NCI-H460 (cell line): ENCODE data around the gene COL5A3. TPM values are rescaled to one million over a fixed set of nuclear protein-coding genes. Genes with fewer than 3 reads are reported as not detected.
A peak's percentile ranks its signal among the peaks of the same experiment; 100 is the strongest.
"Not testable (repeated sequence)": the region's sequence is repeated elsewhere in the genome, so short reads cannot be mapped to it uniquely, and the experiment has no call there.

Experiments
- DNase-seq: peaks from one replicate; pipeline ENCODE4 v3.0.0-alpha.2; 2016; ENCODE audit warnings: low read depth; ENCODE audit errors: extremely low read depth
- total RNA-seq: library from RNA; depleted of rRNA; stranded (reverse); fragments of >200 nt; shearing (Covaris generic); gene quantifications from 2 replicates; pipeline ENCODE4 v1.2.3, GENCODE V29; 2014

Gene COL5A3
- total RNA-seq, 1 experiment from 2014 or later: 0.12 TPM

DNA sequence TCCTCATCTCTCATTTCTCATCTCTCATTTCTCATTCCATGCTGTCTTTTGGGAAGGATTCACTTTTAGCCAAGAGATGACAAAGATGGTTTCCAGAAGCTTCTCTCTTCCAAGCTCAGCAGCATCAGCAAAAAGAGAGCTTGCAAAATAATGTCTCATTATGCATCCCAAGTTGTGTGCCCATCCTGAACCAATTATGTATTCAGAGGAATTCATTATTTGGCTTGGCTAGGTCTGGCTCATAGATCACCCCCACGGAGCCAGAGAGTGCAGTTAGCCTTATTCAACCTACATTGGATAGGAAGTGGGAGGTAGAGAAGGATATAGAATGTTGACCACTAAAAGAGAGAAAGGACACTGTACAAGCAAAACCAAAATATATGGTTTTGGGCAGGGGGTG, 68.6 kb downstream of the COL5A3 start:
- DNase-seq: no peak

DNA sequence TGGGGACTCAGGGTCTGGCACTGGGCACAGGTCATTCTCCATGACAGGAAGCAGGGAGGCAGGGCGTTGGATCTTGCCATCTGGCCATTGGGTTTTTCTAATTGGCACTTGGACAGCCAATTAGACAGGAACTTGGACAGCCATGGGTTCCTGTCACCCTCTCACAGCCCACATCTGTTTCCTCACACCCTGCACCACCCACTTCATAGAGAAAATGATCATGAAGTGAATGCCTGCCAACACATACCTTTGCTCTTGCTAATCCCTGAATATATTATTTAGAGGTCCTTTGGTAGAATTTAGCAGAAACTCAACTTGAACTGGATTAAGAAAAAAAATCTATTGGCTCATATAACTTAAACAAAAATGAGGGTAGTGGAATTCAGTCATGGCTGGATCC, 69.1 kb downstream of the COL5A3 start:
- no peak for DNase-seq

DNA sequence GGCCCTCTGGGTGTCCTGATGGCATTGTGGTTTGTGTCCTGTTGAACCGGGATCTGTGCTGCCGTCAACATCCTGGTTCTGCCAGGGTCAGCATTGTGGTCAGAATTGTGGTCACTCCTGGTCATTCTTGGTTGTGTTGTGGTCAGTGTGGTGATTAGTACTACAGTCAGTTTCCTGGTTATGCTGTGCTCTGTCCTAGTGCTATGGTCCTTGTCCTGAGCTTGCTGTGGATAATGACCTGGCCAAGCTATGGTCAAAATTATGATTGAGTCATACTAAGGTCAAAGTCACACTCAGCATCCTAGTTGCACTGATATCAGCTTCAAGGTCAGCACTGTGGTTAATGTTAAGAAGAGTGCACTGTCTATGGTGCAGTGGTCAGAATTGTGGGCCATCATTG, 69.5 kb downstream of the COL5A3 start:
- DNase-seq: no peak

DNA sequence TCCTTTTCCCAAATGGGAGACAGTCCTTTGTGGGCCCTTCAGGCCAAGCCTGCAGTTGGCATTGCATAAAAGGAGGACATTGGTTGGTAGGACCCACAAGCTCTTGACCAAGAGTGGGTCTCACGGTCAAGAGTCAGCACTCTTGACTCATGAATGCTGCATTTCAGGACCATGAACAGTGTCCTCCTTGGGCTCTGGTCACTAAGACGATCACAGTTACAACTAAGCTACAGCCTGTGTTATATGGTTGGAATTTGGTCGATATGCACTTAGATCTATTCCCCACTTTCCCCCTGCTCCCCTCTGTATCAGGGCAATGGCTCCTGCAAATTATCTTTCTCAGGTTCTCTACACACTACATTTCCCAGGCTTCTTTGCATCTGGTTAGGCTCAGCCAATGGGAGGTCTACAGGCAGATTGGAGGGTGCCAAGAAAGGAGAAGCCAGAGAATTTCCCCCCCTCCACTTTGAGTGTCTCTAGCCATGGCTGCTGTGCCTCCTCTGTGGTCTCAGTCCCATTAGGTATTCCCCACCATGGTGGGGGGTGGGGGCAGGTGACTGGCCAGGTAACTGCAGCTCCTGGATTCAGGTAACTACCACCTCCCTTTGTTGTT, 70.9 kb downstream of the COL5A3 start:
- no peak for DNase-seq

DNA sequence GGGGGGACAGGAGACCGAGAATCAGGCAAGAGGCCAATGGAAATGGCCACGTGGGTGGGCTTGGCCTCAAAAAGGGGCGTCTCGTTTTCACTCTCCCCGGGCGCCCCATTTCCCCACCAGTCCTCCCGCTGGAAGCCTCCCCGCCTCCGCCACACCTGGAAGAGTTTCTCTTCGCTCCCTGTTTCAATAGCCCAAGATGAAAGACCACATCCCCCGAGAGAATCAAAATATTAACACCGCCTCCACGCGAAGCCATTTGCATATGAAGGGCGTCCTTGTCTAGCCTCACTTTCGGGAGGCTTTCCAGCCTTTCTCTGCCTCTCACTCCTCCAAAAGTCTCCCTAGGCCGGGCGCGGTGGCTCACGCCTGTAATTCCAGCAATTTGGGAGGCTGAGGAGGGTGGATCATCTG, 73.3 kb downstream of the COL5A3 start:
- no peak for DNase-seq

DNA sequence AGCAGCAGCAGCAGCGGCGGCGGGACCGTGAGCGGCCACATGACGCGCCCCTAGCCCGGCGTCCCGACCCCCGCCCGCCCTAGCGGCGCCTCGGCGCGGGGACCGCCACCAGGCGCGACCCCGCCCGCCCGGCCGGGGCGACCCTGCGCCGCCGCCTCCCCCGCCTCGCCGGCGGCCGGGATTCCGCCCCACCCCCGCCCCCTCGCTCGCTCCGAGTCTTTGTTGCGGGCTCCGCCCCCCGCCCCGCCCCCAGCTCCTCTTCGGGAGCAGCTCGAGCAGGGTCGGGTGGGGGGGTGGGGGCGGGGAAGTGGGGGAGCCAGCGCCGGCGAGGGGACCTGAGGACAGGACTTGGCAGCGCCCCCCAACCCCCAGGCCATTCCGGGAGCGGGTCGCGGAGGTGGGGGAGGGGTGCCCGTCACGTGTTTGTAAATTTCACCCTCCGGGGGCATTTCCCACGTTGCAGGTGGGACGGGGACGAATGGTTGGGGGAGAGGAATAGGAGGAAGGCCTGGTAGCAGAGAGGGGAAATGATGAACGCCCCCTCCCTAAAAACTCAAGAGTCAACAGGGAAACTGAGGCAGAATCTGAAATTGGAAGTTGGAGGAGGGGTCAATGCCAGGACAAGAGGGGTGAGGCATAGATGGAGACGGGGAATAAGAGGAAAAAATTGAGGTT, 73.8 kb downstream of the COL5A3 start, which contains the start of gene OLFM2:
Gene OLFM2 (minus strand): TSS at position 190 of the 675 bp plus-strand sequence. CDS start 149 bp downstream, at position 41.
- DNase-seq: no peak

DNA sequence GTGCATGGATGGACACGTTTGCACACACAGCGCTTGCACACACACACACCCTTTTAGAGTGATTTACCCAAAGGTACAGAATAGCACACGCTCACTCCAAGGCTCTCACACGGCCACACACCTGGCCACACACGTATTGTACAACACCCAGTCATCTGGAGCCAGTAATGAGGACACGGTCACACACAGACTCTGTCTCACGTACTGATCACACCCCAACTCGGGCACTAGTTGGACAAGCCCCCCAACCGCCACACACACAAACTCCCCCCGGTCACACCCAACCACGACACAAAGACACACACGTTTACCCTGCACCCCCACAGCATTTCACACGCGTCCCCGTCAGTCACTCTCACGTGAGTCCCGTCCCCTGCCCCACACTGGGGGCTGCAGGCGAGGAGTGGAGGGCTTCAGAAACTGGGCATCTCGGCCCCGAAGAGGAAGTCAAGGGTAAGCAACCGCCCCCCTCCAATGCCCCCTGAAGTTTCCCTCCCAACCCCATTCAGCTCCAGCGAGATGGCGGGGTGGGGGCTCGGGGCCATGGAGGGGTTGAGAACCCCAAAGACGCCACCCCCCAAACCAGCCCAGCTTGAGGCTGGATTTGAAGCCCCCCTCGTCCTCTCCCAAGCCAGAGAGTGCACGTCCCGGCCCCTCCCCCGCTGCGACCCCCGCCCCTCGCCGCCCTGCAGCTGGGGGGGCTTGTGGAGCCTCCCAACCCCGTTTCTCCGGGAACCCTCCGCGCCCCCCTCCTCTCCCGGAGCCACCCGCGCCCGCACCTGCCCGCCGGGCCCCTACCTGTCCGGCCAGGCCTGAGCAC, 74.6 kb downstream of the COL5A3 start:
- DNase-seq: no peak

DNA sequence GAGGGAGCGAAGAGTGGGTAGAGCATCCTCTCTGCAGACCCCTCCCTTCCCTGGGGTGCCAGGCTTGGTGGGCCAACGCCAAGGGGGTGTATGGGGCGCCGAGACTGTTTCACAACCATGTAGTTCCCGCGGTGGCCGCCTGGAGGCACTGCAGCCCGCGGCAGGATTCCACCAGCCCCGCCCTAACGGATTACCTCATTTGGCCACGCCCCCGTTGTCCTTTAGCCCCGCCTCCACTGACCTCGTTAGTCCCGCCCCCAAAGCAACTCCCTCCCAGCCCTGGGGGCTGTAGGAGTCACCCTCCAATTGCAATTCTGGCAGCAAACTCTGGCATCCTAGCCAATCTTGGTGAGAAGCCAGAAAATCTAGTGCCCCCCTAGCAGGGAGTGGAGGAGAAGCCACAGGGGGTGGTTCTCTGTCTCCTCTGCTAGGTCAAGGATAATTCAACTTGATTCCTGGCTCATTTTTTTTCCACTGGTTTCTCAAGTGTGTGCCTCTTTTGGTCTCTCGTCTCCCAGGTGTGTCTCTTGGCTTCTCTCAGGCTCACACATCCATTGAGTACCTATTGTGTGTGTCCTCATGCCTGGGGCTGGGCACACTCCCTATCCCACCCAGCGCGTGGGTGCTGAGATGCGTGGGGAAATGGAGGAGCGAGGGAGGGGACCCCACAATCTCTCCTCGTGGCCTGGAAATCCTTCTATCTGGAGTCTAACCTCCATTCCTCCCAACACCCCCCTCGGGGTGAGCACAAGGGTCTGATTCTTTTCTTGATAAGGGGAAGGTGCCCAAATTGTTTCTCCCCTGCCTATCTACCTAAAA, 76.0 kb downstream of the COL5A3 start:
- peak; percentile 64 for DNase-seq

DNA sequence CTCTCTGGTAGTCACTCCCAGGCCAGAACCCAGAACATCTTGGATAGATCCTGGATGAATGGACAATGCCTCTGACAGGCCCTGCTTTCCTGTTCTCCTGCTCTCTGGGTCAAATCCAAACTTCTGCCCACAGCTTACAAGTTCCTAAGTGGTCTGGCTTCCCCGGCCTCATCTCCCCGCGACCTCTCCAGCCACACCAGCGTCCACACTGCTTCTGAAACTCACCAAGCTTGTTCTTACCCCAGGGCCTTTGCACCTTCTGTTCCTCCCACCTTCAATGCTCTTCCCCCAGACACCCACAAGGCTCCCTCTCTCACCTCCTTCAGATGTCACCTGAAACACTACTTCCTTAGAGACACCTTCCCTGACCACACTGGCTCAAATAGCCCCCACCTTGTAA, 77.5 kb downstream of the COL5A3 start:
- no peak for DNase-seq

DNA sequence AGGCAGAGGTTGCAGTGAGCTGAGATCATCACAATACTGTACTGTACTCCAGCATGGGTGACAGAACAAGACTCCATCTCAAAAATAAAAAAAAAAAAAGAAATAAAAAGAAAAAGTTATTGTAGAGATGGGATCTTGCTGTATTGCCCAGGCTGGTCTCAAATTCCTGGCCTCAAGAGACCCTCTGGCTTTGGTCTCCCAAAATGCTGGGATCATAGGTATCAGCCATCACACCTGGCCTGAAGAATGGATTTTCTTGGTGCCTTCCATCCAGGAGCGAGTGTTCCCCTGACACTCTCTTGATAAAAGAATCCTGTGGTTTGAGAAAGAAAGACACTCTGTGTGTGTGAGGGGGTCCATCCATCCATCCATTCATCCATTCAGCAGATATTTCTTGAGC, 78.7 kb downstream of the COL5A3 start:
- no peak for DNase-seq

DNA sequence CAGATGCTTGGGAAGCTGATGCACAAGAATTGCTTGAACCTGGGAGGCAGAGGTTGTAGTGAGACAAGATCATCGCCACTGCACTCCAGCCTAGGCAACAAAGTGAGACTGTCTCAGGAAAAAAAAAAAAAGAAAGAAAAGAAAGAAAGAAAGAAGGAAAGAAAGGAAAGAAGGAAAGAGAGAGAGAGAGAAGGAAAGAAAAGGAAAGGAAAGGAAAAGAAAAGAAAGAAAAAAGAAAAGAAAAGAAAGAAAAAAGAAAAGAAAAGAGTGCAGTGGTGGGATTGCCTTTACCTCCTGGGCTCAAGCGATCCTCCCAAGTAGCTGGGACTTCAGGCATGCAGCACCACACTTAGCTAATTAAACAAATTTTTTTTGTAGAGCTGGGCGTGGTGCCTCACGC, 86.9 kb downstream of the COL5A3 start:
- DNase-seq: no peak

DNA sequence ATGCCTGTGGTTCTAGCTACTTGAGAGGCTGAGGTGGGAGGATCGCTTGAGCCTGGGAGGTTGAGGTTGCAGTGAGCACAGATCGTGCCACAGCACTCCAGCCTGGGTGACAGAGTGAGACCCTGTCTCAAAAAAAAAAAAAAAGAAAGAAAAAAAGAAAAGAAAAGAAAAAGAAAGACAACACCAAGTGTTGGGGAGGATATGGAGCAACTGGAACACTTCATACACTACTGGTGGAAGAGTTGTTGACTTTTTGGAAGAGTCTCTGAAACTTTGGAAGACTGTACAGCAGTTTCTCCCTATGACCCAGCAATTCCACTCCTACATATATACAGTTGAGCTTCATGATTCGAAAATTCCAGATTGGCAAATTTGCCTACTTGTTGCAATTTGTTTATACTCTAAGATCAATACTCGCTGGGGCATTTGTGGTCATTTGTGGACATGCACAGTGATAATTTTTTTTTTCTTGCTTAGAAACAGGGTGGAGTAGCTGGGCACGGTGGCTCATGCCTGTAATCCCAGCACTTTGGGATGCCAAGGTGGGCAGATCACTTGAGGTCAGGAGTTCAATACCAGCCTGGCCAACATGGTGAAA, 87.4 kb downstream of the COL5A3 start:
- not testable (repeated sequence) for DNase-seq

DNA sequence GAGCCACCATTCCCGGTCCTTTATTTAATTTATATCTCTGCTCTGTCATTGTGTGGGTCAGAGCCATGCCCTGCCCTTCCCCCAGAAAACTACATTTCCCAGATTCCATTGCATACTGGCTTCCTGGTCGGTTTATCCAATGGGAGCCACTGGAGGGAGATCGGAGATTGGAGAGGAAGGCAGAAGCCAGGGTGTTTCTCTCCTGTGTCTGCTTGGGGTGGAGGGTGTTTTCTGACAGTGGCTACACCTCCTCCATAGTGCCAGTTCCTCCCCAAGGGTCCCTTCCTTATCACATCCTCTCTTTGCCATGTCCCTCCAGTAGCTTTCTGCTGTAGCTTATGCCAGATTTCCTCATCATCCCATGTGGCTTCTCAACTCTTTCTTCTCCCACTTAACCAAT, 93.0 kb downstream of the COL5A3 start:
- DNase-seq: peak; percentile 58

DNA sequence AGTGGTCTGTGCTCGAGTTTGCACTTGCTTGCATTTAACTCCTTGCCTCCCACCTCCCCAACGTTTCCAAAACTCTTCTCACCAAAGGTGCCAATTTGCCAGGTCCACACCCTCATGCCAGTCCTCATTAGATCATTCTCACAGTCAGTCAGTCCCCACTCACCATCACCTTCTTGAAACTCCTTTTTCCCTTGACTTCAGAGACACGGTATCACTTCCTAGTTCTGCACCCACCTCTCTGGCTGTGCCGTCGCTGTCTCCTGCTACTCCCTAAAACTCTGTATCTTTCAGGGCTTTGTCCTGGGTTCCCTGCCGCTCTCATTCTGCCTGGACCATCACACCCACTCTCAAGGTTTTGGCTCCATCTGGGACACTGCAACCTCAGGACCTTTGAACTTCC, 93.6 kb downstream of the COL5A3 start:
- no peak for DNase-seq

DNA sequence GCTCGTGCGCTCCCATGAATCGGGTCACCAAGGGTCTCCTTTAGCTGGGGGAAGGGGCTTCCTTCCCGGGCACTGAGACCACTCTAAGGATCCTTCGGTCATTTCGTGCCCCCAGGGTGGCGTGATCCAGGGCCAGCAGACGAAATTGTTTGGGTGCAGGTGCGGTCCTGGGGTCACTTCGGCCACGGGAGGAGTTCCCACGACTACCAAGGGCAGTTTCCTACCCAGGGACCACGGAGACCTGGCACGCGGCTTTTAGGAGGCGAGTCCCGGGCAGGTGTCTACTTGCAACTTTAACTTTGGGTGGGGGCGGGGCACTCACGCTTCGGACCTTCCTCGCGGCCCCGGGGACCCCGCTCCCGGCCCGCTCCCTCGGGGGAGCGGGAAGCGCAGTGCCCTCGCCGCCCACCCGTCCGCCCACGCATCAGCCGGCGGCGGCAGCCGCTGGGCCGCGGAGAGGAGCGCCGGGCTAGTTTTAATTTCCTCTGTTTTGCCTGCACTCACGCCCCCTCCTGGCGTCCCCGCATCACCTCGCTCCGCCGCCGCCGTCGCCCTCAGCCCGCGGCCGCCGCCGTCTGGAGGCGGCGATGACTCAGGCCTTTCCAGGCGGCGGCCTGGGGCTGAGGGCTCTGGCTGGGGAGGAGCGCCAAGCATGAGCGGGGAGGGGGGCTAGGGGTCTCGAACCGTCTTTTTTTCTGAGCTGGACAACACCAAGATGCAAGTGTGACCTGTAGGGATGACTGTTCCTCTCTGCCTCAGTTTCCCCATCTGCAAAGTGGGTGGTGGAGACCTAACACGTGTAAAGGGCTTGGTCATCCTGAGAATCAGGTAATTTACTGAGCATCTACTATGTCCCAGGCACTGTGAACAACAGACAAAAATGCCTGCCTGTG, 95.7 kb downstream of the COL5A3 start:
- DNase-seq: peak; percentile 74

DNA sequence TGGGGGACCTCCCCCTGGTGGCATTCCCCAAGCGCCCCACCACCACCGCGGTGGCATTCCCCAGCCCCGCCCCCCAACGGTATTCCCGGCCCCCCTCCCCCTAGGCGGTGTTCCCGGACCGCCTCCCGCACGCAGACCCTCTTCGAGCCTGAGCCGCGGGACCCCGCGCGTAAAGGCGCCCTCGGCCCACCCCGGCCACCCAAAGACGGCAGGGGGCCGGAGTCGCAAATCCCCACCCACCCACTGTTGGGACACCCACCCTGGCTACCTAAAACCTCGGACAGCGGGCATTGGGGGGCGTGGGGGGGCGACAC, 96.3 kb downstream of the COL5A3 start:
- DNase-seq: no peak

DNA sequence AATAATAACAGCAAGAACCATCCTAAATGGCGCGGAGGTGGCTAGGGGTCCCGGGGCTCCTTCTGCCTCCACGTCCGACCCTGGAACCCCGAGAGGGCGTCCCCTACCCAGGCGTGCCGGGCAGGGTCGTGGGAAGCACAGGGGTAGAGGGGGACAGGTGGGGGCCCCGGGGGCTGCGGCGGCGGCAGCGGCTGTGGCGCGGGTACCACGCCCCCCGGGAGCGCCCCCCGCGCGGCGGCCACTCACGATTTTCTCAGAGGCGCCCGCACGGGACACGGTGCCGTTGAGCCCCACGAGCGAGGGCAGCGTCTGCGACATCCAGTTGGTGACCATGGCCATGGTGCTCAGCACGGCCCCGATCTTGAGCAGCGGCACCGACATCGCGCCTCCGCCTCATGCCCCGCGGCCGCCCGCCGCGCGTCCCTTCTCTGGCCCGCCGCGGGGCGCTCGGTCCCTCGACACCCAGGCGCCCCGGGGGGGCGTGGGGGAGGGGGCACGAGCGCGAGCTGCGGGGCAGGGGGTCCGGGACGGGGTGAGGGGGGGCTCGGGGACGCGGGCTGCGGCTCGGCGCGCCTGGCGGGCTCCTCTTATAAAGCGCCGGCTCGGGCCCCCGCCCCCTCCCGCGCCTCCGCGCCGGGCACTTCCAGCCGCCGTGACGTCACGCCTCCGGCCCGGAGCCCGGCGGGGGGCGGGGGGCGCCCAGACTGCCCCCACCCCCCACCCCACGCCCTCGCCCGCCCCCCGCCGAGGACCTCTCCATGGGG, 96.9 kb downstream of the COL5A3 start:
- no peak for DNase-seq

DNA sequence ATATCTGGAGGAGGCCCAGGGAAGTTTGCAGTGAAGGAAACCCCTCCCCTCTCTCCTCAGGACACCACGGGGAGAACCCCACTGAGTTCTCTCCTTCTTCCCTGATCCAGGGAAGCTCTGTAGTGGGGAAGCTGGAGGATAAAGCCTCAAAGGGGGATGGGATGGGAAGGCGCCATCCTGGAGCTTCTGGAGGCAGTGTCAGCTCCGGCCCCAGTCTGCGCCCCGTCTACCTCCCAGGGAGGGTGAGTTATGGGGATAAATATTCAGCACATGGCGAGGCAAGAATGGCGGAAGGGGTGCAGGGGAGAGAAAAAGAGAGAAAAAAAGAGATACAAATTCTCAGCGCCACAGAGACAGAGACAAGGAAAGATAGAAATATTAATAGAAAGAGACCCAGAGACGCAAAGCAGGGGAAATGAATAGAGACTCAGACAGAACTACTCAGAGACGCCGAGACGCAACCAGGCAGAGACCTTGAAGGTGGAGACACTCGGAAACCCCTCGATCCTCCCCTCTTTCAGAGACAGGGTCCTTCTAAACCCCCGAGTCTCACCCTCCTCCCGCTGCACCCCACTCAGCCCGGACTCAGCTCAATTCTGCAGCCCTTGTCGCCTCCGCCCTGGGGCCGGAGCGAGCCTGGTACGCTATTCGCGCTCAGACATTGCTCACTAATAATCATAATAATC, 97.6 kb downstream of the COL5A3 start:
- no peak for DNase-seq
